Stimulated activated CD8-positive, alpha-beta memory T cell treated with anti-CD3 and anti-CD28 coated beads, Interleukin-4, amount 100 ng/mL, for 24 hours (primary cell): ENCODE measurements around the gene ZNF606.
"Not testable (repeated sequence)": the region's sequence is repeated elsewhere in the genome, so short reads cannot be mapped to it uniquely, and the experiment has no call there.

Experiments
- DNase-seq: peaks from one replicate; pipeline ENCODE4 v3.0.0-alpha.2; 2020; ENCODE audit warnings: low read depth

Gene ZNF606

DNA sequence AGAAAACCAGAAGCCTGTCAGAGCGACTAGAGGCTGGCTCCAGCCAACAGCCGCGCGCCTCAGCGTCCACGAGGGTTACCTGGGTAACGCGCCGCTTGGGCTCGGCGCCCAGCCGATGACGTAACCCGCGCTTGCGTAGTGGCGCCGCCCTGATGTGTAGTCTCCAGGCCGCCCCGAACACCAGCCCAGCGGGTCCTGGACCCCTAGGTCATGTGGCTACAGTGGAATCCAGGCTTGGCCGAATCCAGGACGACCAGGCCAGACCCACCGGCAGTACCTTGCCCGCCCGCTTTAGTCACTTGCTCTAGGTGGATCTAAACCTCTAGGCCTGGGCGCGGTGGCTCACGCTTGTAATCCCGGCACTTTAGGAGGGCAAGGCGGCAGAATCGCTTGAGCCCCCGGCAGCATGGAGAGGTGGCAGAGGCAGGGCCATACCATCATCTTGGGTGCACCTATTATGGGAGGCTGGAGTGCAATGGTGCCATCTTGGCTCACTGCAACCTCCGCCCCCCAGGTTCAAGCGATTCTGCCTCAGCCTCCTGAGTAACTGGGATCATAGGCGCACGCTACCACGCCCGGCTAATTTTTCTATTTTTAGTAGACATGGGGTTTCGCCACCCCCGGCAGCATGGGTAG lies 7.2 kb upstream of the ZNF606 start:
- DNase-seq: peak; percentile 38

DNA sequence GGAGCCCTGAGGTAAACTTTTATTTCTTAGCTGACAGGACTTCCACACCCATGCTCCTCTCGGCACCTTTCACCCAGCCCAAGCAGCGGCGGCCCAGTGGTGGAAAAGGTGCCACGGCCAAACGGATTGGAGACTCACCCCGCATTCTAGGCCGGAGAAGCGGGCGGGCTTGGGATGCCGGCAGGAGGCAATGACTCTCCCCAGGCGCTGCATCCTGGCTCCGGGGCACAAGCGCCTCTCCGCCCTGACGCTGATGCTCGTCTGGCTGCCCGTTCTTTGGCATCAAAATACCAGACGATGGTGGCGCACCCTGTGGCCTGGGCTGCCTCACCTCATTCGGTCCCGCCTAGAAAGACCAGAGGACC lies 6.7 kb upstream of the ZNF606 start:
- DNase-seq: no peak

DNA sequence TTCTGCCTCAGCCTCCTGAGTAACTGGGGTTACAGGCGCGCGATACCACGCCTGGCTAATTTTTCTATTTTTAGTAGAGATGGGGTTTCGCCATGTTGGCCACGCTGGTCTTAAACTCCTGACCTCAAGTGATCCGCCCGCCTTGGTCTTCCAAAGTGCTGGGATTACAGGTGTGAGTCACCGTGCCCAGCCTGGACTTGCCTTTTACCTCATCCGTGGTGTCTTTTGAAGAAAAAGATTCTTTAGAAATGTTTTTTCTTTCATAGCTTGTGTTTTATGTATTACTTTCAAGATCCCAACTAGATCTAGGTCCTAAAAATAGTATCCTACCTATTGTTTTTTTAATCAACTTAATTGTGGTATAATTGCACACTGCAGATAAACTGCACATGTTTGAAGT lies 6.3 kb upstream of the ZNF606 start:
- not testable (repeated sequence) for DNase-seq

DNA sequence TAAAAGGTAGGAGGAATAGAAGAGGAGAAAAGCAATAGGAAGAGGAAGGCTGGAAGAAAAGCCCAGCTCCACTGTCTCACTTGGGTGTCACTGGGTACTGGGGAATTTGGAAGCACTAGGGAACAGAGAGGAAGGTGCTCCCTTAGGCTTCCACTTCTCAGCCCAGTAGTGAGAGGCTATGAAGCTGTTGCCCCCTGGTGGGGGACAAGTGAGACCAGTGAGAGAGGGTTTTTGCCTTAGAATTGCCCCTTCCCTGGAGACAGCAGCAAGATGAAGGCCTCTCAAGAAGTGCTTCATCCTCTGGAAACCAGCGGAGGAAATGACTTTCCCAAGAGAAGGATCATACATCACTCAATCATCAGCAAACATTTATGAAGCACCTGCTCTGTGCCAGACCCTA lies 4.7 kb upstream of the ZNF606 start:
- DNase-seq: no peak

DNA sequence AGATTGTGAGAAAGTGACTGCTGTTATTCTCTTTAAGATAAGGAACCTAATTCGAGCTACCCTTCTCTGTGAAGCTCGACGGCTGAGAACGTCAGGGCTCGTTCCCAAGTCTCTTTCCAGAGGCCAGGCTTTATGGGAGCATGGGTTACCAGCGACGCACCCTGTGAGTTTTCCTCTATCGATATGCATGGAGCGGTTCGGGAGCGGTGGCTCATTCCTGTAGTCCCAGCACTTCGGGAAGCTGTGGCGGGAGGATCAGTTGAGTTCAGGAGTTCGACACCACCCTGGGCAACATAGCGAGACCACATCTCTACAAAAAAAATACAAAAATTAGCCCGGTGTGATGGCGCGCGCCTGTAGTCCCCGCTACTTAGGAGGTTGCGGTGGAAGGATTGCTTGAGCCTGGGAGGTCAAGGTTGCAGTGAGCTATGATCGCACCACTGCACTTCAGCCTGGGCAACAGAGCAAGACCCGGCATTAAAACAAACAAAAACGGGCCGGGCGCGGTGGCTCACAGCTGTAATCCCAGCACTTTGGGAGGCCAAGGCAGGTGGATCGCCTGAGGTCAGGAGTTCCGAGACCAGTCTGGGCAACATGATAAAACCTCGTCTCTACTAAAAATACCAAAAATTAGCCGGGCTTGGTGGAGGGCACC lies 681 bp upstream of the ZNF606 start:
- no peak for DNase-seq

DNA sequence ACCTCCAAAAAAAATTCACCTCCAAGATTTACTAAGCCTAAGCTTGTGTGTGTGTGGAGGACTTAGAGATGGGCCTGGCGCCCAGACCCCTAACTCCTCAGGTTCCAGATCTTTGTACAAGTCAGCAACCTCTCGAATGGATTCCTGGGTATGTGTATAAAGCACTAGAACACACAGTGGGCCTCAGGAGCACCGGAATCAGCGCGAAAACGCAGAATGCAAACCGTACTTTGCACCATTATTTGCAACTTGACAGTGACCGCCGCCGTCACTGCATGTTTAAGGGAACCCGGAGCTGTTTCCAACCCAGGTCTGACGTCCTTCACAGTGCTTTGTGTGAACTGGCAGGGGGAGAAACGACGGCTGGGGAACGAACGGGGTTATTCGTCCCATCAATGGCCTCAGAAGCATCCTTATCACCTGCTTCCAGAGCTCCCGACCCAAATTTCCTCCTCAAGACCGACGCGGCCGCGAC lies 688 bp downstream of the ZNF606 start:
- no peak for DNase-seq

DNA sequence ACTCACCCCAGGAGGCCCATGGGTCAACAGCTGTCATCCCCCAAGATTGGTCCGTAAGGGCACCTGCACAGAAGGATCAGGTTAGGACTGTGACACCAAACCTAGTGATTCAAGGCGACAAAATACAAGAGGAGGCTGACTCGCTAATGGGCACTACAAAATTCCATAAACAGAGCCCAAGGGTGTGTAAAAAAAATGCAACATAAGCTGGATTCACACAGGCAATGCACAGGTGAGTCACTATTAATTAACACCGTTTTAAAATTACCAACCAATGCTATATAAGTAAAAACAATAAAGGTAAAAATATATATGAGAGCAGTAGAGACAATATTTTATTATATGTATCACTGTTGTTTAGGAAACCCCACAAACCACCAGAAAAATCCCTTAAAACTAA lies 1.9 kb downstream of the ZNF606 start:
- DNase-seq: no peak

DNA sequence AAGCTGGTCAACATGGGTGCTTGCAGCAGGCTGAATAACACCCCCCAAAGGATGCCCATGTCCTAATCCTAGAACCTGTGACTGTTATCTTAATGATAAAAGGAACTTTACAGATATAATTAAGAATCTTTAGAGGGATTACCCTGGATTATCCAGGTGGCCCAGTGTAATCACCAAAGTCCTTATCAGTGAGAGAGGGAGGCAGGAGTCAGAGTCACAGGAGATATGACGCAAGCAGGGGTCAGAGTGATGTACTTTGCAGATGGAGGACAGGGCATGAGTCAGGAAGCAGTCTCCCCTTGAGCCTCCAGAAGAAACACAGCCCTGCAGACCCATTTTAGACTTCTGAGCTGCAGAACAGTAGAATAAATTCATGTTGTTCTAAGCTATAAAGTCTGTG lies 9.8 kb downstream of the ZNF606 start:
- no peak for DNase-seq

DNA sequence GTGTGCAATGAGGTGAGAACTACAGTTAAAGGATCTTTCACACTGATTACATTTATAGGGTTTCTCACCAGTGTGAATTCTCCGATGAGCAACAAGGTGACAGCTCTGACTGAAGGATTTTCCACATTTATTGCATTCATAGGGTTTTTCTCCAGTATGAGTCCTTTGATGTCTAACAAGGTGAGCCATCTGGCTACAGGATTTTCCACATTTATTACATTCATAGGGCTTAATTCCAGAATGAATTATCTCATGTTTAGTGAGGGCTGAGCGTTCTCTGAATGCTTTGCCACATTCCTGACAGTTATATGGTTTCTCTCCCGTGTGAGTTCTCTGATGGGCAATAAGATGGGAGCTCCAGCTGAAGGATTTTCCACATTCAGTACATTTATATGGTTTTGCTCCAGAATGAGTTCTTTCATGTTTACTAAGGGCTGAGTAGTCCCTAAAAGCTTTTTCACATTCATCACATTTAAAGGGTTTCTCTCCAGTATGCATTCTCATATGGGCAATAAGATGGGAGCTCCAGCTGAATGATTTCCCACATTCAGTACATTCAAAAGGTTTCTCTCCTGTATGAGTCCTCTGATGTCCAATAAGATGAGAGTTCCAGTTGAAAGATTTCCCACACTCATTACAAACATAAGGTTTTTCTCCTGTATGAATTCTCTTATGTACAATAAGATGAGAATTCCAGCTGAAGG lies 23.9 kb downstream of the ZNF606 start:
- DNase-seq: no peak

DNA sequence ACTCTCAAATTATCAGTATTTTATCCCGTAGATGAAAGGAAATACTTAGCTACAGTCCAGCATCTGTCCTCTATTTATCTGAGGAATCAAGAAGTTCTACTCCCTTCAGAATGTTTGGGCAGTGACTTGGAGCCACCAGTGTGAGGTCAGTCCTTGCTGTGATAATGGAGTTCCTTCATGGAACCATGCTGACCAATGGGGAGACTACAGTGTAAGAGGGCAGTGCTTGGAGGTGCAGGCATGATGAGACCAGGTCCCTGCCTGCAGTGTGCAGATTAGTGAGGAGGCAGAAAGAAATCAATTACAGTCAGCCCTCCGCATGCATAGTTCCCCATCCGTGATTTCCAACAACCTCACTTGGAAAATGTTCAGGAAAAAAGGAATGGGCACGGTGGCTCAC lies 28.2 kb downstream of the ZNF606 start, which contains the start of gene C19orf18:
Gene C19orf18, minus strand, starts transcription at position 101 of the 400 bp plus-strand sequence. CDS start 102 bp downstream, outside the sequence.
- DNase-seq: no peak

DNA sequence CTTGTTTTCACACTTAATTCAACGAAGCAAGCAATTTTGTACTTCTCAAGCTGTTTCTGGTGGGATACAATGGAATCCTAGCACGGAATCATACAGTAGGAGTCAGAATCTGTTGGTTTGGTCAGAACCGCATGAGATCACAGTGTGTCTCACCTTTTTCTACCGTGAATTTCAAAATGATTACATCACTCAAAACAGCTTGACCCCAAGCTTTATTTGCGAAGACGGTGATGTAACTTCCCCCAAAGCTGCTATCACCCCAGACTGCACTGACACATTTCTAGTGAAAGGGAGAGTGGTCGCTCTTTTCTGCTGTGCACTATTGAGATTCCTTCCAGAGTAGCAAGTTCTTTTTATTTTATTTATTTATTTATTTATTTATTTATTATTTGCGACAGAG lies 37.9 kb downstream of the ZNF606 start:
- no peak for DNase-seq

DNA sequence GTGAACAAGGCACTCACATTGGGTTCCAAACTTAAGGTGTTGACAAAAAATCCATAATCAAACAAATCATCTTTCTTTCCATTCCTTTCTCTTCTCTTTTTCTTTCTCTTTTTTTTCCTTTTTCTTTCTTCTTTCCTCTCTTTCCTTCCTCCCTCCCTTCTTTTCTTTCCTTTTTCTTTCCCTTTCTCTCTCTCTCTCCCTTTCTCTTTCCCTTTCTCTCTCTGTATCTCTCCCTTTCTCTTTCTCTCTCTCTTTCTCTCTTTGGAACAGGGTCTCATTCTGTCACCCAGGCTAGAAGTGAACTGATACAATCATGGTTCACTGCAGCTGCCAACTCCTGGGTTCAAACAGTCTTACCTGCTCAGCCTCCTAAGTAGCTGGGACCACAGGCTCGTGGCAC lies 40.8 kb downstream of the ZNF606 start:
- DNase-seq: no peak

DNA sequence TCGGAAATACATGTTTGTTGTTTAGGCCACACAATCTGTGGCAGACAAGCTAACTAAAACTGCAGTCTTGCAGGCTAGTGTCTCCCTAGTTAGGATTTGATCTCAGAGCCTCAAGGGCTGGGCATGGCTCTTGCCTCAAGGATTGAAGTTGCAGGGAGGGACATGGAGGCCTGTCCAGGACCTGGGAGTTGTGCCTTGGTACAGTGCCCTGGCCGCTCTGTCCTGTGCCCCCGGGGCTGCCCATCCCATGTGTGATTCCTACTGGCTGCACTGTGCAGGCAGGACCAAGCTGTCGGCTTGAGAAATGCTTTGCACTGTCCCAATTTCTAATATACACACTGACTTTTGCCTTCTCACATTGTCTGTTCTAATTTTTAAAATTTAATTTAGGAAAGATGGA lies 47.6 kb downstream of the ZNF606 start:
- DNase-seq: no peak

DNA sequence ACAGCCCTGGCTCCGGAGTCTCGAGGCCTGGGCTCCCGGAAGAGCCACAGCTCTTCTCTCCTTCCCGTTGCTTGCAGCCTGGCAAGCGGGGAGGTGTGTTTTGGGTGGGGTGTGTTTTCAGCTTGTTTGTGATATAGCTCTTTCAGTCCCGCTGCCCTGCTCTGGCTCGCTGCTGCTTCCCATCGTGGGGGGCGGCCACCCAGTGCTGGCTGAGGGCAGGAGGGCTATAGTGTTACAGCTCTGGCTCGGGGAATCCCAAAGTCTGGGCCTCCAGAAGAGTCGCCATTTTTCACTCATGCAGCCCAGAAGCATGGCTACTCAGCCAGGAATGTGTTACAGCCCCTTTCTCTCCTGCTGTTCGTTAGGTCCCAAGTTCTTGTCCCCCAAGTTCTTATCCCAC lies 52.9 kb downstream of the ZNF606 start:
- no peak for DNase-seq

DNA sequence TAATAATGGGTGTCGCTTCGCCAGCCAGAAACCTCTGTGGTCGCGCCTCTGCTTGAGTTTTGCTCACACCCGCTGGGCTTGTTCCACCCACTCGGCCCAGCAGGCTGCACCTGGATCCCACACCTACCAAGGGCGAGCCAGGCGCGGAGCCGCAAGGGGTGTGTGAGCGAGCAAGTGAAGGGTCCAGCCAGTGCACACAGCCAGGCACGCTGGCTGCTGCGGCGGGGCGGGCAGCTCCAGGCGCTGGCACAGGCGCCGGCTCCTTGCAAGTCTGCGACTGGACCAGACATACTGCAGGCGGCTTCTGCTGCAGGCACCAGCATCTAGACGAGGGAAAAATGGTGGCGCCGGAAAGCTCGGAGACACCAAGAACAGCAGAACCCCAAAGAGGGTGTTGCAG lies 53.3 kb downstream of the ZNF606 start:
- DNase-seq: no peak

DNA sequence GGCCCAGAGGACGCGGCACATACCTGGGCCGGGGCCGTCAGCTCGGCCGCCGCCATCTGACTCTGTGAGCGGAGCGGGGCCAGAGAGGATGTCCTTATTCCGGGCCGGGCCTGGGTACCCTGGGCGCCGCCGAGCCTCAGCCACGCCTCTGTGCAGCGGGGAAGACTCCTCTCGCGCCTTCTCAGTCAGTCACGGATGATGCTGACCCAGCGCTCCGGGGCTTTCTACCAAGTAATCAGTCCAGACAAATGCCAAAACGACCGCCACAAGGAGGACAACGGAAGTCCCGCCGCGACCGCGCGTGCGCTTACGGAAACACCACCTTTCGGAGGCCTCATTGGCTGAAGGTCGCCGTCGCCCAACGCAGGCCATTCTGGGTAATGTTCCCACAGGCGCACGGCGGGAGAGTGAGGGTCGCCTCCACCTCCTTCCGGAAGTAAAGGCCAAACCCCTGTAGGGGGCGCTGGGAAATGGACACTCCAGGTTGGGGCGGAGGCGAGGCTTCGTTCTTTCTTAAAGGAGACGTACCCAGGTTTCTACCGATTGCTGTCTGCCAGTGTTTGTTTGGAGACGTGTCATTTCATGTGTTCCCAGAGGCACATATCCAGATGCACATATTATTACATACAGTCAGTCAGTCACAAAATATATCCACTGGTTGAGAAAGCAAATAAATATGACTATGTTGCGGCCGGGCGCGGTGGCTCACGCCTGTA lies 55.0 kb downstream of the ZNF606 start, which contains the start of gene ZNF256:
Gene ZNF256, minus strand, starts transcription at position 288 of the 716 bp plus-strand sequence. Its CDS starts 232 bp downstream, at position 56.
- peak; percentile 88 for DNase-seq

DNA sequence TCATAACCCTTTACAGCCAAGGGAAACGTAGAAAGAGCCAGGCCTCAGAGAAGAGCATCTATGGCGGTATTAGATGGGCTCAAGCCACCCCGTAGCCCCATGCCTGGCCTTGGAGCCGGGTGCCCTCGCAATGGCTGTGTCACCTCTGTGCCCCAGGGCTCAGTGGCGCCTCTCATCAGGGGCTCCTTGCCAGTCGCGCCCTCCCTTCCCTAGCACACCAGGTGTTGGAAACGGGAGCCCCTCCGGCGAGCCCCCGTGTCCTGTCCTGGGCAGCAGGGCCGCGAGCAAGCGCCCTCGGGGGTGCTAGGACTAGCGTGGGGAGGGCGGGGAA lies 55.6 kb downstream of the ZNF606 start:
- DNase-seq: no peak

DNA sequence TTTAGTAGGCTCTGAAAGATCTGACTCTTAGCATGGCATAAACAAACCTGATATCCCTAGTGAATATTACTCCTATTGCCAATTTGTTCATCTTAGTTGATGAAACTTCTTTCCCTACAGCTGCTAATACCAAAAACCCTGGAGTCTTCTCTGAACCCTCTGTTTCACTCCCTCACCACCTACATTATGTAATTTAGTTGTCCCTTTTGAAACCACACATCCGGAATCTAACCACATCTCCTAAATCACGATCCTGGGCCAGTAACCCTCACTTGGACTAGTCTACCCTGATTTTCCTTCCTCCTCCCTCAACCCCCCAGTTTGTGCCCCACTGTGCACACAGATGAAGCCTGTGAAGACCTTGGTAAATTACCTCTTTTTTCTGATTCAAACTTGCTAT lies 56.3 kb downstream of the ZNF606 start:
- no peak for DNase-seq

DNA sequence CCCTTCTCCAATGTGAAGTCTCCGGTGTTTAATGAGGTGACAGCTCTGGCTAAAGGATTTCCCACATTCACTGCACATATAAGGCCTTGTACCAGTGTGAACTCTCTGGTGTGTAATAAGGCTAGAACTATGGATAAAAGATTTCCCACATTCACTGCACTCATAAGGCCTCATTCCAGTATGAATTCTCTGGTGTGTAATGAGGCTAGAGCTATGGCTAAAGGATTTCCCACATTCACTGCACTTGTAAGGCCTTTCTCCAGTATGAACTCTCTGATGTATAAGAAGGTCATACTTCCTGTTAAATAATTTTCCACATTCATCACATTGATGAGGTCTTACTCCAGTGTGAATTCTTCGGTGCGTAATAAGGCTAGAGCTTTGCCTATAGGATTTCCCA lies 61.0 kb downstream of the ZNF606 start:
- no peak for DNase-seq

DNA sequence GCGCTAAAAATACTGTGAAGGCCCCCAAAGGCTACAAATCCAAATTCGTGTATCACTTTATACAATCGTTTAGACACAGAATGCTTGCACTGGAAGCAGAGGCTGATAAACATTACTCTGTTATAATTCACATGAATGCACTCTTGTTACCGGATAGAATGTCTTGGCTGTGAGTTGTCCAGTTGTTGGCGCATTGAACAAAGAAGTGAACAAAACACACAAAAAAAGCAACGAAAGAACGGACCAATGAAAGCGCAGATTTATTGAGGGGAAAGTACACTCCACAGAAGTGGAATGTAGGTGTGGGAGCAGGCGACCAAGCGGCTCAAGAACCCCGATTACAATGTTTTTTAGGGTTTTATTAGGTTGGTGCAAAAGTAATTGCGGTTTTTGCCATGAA lies 66.9 kb downstream of the ZNF606 start:
- DNase-seq: no peak

DNA sequence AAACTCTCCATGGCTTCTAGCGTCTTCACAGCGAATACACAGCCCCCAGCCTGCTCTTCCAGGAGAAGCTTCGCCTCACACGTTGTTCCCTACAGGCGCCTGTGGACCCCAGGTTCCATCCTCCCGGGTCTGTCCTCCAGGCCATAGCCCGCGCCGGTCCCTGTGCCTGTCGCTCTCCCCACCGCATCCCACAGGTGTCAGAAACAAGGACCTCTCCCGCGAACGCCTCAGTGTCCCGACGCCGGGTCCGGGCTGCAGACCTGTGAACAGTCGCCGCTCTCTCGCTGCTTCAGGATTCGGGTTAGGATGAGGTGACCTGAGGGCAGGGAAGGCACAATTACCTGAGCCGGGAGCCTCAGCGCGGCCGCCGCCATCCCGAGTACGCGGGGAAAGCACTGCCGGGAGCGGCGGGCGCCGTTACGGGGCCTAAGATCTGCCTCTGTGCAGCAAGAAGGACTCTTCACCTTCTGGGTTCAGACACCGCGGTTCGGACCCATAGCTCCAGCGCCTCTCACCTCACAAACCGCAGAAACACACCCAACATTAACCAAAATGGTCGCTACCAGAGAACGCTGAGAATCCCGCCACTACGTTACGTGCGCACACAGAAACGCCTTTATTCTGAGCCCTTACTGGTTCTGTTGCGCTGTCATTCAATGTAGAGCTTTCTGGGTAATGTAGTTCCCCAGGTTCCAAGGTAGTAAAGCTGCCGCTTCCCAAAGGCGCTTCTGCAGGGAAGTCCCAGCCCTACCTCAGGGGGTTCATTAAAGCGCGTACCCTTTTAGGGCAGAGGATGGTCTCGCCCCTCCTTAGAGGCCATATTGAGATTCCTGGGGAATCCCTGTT lies 67.6 kb downstream of the ZNF606 start, which contains the start of gene ZNF418:
Gene ZNF418, minus strand, starts transcription at position 583 of the 846 bp plus-strand sequence. CDS start 1,580 bp downstream, outside the sequence.
- peak; percentile 14 for DNase-seq

DNA sequence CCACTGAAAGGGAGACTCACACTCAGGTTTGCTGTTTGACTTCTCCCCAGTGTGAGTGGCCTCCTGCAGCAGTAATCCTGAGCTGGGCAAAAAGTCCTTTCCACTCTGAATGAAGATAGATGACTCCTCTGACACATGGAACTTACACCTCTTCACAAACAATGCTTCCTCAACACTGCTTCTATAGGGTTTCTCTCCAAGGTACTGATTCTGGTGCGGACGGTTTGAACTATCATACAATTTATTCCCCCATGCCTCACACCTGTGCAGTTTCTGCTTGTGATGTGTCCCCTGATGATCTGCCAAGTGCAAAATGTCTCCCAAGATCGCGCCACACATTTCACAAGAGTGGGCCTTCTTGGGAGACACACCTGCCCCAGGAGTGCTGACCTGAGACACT lies 75.0 kb downstream of the ZNF606 start:
- no peak for DNase-seq
